SJSA1 (cell line): Measurements from ENCODE around the gene SPATA2L. TPM values are rescaled to one million over a fixed set of nuclear protein-coding genes. Genes with fewer than 3 reads are reported as not detected.

ENCODE experiments used
- DNase-seq, 2 experiments: peaks; one replicate each; pipeline ENCODE4 v3.0.0-alpha.2; 2015 to 2020; ENCODE audit warnings: low spot score in 2 of 2, low read depth in 1 of 2
- H3K27ac ChIP-seq: fragments of 250-450 bp; sonication (Bioruptor Pico); 2 replicates; pipeline ENCODE4 v1.5.1; 2020; ENCODE audit warnings: mild to moderate bottlenecking, moderate library complexity
- H3K27me3 ChIP-seq: fragments of 250-450 bp; sonication (Bioruptor Pico); replicated peaks from 2 replicates; pipeline ENCODE4 v1.5.1; 2020; ENCODE audit warnings: mild to moderate bottlenecking, moderate library complexity
- H3K36me3 ChIP-seq: fragments of 250-450 bp; sonication (Bioruptor Pico); 2 replicates; pipeline ENCODE4 v1.5.1; 2020; ENCODE audit warnings: mild to moderate bottlenecking
- H3K4me1 ChIP-seq: fragments of 250-450 bp; sonication (Bioruptor Pico); replicated peaks from 2 replicates; pipeline ENCODE4 v1.6.1; 2021; ENCODE audit warnings: mild to moderate bottlenecking
- H3K4me3 ChIP-seq: fragments of 250-450 bp; sonication (Bioruptor Pico); 2 replicates; pipeline ENCODE4 v1.5.1; 2020; ENCODE audit warnings: mild to moderate bottlenecking
- H3K9me3 ChIP-seq: fragments of 250-450 bp; sonication (Bioruptor Pico); replicated peaks from 2 replicates; pipeline ENCODE4 v1.5.1; 2020; ENCODE audit warnings: mild to moderate bottlenecking
- total RNA-seq: library from RNA; depleted of rRNA; stranded (reverse); fragments of >200 nt; shearing (Covaris generic); gene quantifications from 2 replicates; pipeline ENCODE4 v1.2.3, GENCODE V29; 2014; rRNA removed

The SPATA2L gene, protein sequence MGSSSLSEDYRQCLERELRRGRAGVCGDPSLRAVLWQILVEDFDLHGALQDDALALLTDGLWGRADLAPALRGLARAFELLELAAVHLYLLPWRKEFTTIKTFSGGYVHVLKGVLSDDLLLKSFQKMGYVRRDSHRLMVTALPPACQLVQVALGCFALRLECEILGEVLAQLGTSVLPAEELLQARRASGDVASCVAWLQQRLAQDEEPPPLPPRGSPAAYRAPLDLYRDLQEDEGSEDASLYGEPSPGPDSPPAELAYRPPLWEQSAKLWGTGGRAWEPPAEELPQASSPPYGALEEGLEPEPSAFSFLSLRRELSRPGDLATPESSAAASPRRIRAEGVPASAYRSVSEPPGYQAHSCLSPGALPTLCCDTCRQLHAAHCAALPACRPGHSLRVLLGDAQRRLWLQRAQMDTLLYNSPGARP
- total RNA-seq = 12.1 and 18.4 TPM in 2 replicates

- no peaks in the 10 kb centered on the region for H3K9me3 ChIP-seq
- H3K27ac ChIP-seq = no peak within 1 kb of the TSS
- no peaks in the 10 kb centered on the region for H3K27me3 ChIP-seq
- peaks cover 12% of the 10 kb centered on the region; the same call in 1 of the 2 replicates for H3K36me3 ChIP-seq
- H3K4me3 ChIP-seq = peak within 1 kb of the TSS; percentile 55
- peak; percentile 82 to 83 for DNase-seq
- H3K4me1 ChIP-seq = peaks cover 29% of the 10 kb centered on the region
Observed at GRCh38 chr16:89701425-89702406, at the start of gene SPATA2L. Gene SPATA2L (minus strand): TSS chr16:89701705. CDS start chr16:89701232, 473 bp downstream.

DNA sequence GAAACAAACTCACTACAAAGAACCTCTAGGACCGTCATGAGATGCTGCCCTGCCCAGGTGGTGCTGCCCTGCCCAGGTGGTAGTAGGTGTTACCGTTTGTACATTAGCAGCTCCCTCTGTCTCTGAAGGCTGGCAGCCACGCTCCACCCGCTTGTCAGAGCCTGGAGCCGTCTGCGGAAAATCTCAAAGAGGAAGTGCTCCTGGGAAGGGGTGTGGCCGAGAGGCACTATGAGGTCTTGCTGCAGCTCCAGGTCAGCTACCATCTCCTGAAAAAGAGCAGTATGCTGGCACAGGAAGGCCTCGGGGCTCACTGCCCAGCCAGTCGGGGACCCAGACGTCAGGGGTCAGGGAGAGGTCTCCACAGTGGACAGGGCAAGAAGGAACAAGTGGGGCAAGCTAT lies 48.1 kb upstream of the SPATA2L start:
- Histone ChIP-seq H3K4me3 (no peak overlapping the region), H3K4me1 (no peaks in the 10 kb centered on the region), H3K36me3 (peaks cover 79% of the 10 kb centered on the region), H3K9me3 (no peaks in the 10 kb centered on the region), H3K27me3 (no peaks in the 10 kb centered on the region), H3K27ac (no peak overlapping the region)
- no peak for DNase-seq

DNA sequence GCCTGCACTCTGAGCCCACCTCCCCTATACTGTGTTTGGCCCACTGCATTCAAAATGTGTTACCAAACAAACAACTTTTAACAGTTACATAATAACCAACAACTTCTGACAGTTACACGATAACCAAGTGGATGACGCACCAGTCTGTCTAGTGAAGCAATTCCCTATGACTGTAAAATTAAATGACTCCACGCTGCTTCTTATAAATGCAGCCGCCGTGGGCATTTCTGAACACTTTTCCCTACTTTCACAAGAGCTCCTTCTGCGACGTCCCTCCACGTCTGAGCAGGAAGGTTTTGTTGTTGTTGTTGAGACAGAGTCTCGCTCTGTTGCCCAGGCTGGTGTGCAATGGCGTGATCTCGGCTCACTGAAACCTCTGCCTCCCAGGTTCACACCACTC lies 47.4 kb upstream of the SPATA2L start:
- Histone ChIP-seq H3K9me3 (no peaks in the 10 kb centered on the region), H3K36me3 (peaks cover 81% of the 10 kb centered on the region), H3K27ac (no peak overlapping the region), H3K4me1 (no peaks in the 10 kb centered on the region), H3K27me3 (no peaks in the 10 kb centered on the region), H3K4me3 (no peak overlapping the region)
- DNase-seq = no peak

GRCh38 chr16:89748076-89748475 lies 46.6 kb upstream of the SPATA2L start:
- Histone ChIP-seq H3K9me3 (no peaks in the 10 kb centered on the region), H3K4me3 (no peak overlapping the region), H3K27me3 (no peaks in the 10 kb centered on the region), H3K27ac (no peak overlapping the region), H3K36me3 (peaks cover 82% of the 10 kb centered on the region), H3K4me1 (no peaks in the 10 kb centered on the region)
- DNase-seq = no peak

DNA sequence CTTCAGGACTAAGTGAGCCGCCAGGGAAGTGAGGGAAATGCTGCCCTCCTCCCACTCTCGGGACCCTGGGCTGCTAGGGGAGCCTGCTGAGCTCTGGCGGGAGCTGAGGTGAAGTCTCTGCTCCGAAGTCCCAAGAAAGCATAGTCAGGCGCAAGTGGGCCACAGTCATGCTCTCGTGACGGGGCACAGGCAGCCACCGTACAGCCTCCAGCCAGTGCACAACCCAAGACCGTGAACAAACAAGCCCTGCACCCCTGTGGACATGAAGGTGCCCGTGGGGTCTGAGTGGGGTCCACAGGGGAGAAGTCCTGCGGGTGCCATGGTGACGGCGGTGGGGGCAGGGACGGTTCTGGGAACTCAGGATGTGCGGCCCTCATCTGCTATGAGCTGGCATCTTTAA lies 44.5 kb upstream of the SPATA2L start:
- Histone ChIP-seq H3K9me3 (no peaks in the 10 kb centered on the region), H3K4me3 (no peak overlapping the region), H3K27ac (no peak overlapping the region), H3K4me1 (no peaks in the 10 kb centered on the region), H3K27me3 (no peaks in the 10 kb centered on the region), H3K36me3 (peaks cover 85% of the 10 kb centered on the region)
- DNase-seq = no peak

GRCh38 chr16:89744813-89745212 lies 43.3 kb upstream of the SPATA2L start:
- peaks cover 90% of the 10 kb centered on the region for H3K36me3 ChIP-seq
- no peak overlapping the region for H3K27ac ChIP-seq
- no peaks in the 10 kb centered on the region for H3K9me3 ChIP-seq
- no peaks in the 10 kb centered on the region for H3K4me1 ChIP-seq
- DNase-seq = no peak
- H3K27me3 ChIP-seq = no peaks in the 10 kb centered on the region
- no peak overlapping the region for H3K4me3 ChIP-seq

DNA sequence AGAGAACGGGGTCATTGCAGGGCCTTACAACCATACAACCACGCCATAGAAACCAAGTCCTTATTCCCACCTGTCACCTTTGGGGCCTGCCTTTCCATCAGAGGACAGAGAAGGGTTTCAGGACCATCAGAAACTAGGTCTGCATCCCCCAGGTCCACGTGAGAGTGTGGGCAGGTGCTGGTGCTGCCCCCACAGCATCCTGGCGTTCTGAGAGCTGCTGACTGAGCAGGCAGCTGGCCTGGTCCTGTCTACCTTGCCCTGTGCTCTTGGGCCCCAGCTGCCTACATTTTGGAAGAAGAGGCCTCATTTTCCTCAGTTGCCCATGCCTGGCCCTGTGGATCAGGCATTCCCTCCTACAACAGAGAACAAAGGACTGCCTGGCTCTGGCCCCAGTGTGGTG lies 41.4 kb upstream of the SPATA2L start:
- H3K36me3 ChIP-seq = peaks cover 90% of the 10 kb centered on the region
- no peak overlapping the region for H3K27ac ChIP-seq
- no peak for DNase-seq
- H3K4me1 ChIP-seq = no peaks in the 10 kb centered on the region
- H3K9me3 ChIP-seq = no peaks in the 10 kb centered on the region
- no peaks in the 10 kb centered on the region for H3K27me3 ChIP-seq
- no peak overlapping the region for H3K4me3 ChIP-seq

DNA sequence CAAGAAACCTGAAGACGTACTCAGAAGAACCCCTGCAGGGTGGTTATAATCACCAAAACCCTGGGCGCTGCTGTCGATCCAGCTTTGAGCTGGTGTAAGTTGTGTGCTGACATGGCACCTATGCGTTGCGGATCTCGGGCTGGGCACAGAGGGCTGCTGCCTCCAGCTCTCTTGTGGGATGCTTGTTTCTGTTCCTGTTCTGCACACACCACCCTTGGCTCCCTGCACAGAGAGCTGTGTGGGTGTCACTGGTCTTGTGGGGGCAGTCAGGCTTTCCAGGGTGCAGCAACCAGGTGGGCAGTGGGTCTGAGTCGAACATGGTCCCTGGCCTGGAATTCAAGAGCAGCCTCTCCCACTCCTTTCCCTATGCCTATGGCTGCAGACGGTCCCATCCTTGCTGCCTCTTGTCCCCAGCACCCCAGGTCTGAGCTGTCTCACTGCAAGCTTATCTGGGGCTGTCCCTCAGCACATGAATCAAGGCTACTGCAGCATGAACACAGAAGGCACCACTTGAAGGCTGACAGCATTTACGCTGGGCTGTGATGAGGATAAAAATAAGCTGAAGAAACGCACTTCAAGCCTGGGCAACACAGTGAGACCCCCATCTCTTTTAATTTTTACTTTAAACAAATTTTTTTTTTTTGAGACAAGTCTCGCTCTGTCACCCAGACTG lies 40.0 kb upstream of the SPATA2L start:
- DNase-seq = no peak

DNA sequence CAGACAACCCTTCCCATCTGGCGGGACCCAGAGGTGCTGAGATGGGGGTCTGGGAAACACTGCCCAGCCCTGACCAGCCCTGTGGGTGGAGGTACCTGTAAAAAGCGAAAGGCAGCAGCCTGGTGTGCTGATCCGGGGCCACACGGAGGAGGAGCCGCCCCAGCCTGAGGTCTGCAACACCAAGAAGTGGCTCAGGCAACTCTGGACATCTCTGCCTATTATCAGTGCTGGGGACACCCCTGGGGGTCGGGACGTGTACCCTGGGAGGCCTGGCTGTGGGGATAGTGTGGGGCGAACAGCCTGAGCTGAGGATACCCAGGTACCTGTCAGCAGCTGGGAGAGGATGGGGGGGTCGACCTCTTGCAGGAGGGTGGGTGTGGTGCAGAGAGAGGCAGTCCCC lies 37.9 kb upstream of the SPATA2L start:
- Histone ChIP-seq H3K4me3 (no peak overlapping the region), H3K27ac (no peak overlapping the region), H3K27me3 (no peaks in the 10 kb centered on the region), H3K4me1 (no peaks in the 10 kb centered on the region), H3K36me3 (peaks cover 95% of the 10 kb centered on the region), H3K9me3 (no peaks in the 10 kb centered on the region)
- no peak for DNase-seq

More for the DNA sequence above, 40.0 kb upstream of the SPATA2L start:
- H3K27me3 ChIP-seq = no peaks in the 10 kb centered on the region
- no peaks in the 10 kb centered on the region for H3K4me1 ChIP-seq
- peaks cover 89% of the 10 kb centered on the region for H3K36me3 ChIP-seq
- no peak overlapping the region for H3K4me3 ChIP-seq
- no peak overlapping the region for H3K27ac ChIP-seq
- H3K9me3 ChIP-seq = no peaks in the 10 kb centered on the region

GRCh38 chr16:89738538-89739317 lies 37.2 kb upstream of the SPATA2L start:
- H3K27ac ChIP-seq = no peak overlapping the region
- H3K9me3 ChIP-seq = no peaks in the 10 kb centered on the region
- no peak overlapping the region for H3K4me3 ChIP-seq
- no peak for DNase-seq
- H3K27me3 ChIP-seq = no peaks in the 10 kb centered on the region
- peaks cover 95% of the 10 kb centered on the region for H3K36me3 ChIP-seq
- no peaks in the 10 kb centered on the region for H3K4me1 ChIP-seq

GRCh38 chr16:89738072-89738377 lies 36.5 kb upstream of the SPATA2L start:
- H3K4me3 ChIP-seq = no peak overlapping the region

GRCh38 chr16:89737341-89738071 lies 36.0 kb upstream of the SPATA2L start:
- H3K36me3 ChIP-seq = peaks cover 91% of the 10 kb centered on the region
- no peaks in the 10 kb centered on the region for H3K27me3 ChIP-seq
- no peaks in the 10 kb centered on the region for H3K4me1 ChIP-seq
- no peak overlapping the region for H3K27ac ChIP-seq
- no peaks in the 10 kb centered on the region for H3K9me3 ChIP-seq
- no peak for DNase-seq
- no peak overlapping the region for H3K4me3 ChIP-seq

More at GRCh38 chr16:89738072-89738377, 36.5 kb upstream of the SPATA2L start:
- Histone ChIP-seq H3K36me3 (peaks cover 95% of the 10 kb centered on the region), H3K9me3 (no peaks in the 10 kb centered on the region), H3K27me3 (no peaks in the 10 kb centered on the region), H3K27ac (no peak overlapping the region), H3K4me1 (no peaks in the 10 kb centered on the region)
- no peak for DNase-seq
